Head of caudate nucleus (tissue), 42 donors: ENCODE results near the gene CCDC146.
"Not testable (repeated sequence)": the region's sequence is repeated elsewhere in the genome, so short reads cannot be mapped to it uniquely, and the experiment has no call there.

Source experiments
- DNase-seq, 42 donors: peaks; one replicate each; pipeline versions ENCODE4 v3.0.0 to v3.0.0-alpha.2; 2020 to 2021; ENCODE audit warnings: mixed read lengths in 7 of 42
- intact Hi-C: fragments of 100-400 bp; cut with DNase I; formaldehyde crosslinking; loops from one replicate; pipeline ENCODE4 v1.15.0; 2022

CCDC146 gene

DNA sequence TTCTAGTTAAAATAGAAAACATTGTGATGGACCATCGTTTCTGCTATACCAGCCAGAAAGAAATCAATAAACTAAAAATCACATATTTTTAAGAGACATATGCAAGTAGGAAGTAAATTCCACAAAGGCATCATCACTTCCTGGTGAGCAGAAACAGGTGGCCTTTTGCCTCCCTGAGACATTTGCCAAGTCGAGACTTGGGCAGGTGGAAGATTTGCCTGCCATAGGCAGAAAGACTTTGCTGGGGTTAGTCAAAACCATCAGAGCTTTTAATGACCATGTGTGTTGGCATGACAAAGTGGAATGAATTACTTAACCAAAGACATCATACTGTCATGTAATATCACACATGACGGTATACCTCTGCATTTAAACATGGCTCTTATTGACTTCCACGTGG lies 143.3 kb downstream of the CCDC146 start:
- intact Hi-C loops = no loop called here
- no peak for DNase-seq

DNA sequence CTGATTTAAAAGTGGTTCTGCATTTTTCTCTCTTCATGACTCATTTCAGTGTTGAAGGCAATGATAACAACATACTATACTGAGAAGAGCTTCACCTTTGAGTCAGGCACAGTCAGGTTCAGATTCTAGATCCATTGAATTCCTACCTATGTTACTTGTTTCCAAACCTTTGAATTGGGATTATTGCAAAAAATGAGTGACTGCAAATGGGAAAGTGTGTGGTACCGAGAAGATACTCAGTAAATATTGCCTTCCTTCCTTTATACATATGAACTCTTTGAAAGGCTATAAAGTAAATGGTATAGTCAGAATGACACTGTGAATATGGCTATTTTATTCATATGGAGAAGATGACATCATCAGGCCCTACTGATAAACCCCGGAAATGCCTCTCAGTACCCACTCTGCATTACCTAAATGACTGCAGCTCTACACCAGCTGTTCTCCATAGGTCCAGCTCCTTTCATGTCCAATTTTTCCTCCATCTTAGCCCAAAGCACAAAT lies 143.9 kb downstream of the CCDC146 start:
- no peak for DNase-seq
- intact Hi-C loops = no loop called here

- intact Hi-C loops = no loop called here
- peak in 6 of 42 donors; percentile 10 to 47 (median 12) for DNase-seq
Measured at GRCh38 chr7:77269360-77270093, 147.1 kb downstream of the CCDC146 start.

GRCh38 chr7:77270094-77270480 lies 147.7 kb downstream of the CCDC146 start:
- no peak for DNase-seq
- intact Hi-C loops = no loop called here

DNA sequence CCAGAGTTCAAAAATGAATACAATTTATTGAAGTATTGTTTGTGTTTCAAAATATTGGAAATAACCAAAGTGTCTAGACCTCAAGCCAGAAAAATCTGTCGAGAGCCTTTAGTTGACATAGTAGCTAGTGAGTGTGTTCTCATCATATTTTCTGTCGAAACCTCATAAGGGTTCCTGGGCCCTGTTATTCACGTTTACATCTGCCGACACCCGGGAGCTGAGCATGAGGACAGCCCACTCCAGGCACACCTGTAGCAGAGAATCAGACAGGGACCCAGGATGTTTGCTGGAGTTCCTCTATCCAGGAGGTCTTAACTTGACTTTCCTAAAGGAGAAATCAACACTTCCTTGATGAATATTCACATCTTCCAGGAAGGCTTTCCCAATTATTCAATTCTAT lies 149.4 kb downstream of the CCDC146 start:
- intact Hi-C loops = no loop called here
- no peak for DNase-seq

DNA sequence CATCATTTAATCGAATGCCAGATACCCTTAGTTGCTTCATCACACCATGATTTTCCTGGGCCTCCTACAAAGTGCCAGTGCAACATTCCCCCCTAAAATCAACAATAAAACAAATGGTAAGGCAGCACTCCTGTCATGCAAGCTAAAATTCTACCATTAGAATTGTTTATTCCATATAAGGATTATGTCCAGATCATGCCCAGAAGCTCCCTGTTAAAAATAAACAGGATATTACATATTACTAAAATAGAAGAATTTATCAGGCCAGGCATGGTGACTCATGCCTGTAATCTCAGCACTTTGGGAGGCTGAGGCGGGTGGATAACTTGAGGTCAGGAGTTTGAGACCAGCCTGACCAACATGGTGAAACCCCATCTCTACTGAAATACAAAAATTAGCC lies 153.2 kb downstream of the CCDC146 start:
- intact Hi-C loops, DNase-seq: not testable (repeated sequence)

DNA sequence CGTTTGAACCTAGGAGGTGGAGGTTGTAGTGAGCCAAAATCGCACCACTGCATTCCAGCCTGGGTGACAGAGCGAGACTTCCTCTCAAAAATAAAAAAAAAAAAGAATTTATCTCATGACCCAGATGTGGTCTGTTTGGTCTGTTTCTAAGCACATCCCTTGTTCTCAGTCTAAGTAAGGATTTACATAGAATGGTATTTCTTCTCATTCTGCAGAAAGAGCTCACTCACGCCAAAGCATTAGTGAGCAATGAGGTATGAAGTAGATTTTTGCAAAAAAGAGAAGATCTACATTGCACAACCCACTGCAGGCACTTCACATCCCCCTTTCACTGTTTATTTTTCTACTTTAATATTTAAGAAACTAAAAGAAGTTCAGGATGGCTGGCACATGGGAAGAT lies 153.7 kb downstream of the CCDC146 start:
- no peak for DNase-seq
- intact Hi-C loops = no loop called here

DNA sequence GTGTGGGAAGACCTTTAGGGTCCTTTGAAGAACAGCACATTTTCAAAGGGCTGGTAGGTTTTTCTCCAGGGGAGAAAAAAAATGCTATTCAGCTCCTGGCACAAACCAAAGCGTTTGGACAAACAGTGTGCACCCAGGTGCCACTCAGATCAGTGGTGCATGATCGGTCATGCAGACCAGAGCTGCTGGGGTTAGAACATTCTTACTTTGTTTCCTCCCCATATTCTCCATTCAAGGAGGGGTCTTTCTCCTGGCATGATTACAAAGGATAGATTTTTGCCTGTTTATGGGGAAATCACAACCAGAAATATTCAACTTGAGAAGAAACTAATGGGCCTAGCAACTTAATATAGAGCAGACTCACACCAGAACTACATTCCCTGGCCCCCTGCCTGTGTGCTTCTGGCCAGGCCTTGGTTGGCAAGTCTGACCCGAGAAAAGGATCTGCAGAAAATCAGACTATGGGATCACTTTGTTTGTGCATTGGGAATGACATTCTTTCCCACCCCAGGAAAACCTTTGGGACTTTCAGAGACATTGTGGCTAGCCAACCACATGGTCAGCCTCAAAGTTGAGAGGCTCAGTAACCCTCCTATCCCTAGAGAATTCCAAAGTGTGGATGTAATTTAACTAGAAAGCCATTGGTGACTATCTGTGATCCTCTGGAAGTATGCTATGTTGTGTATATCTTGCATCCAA lies 159.5 kb downstream of the CCDC146 start:
- intact Hi-C loops = no loop called here
- no peak for DNase-seq

DNA sequence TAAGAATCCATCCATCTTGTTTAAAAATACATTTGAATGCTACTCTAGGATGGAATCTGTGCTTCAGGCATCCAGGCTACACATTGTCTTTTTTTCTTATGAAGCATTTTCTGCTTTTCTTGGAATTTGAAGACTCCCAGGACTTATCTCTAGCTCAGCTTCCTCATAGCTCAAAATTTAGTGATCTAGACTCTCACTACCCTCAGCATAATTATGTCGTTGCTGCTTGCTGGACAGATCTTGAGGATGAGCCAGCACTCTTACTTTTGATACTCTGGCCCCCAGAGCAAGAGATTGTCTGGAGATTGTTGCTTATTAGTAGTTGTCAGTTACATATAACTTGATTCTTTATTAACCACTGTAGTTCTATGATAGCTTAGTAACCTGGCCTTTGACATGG lies 160.5 kb downstream of the CCDC146 start:
- intact Hi-C loops = no loop called here
- no peak for DNase-seq

GRCh38 chr7:77284005-77284404 lies 161.6 kb downstream of the CCDC146 start:
- intact Hi-C loops = no loop called here
- no peak for DNase-seq

- intact Hi-C loops = no loop called here
- DNase-seq = no peak
Measured at GRCh38 chr7:77284616-77285015, 162.2 kb downstream of the CCDC146 start.

DNA sequence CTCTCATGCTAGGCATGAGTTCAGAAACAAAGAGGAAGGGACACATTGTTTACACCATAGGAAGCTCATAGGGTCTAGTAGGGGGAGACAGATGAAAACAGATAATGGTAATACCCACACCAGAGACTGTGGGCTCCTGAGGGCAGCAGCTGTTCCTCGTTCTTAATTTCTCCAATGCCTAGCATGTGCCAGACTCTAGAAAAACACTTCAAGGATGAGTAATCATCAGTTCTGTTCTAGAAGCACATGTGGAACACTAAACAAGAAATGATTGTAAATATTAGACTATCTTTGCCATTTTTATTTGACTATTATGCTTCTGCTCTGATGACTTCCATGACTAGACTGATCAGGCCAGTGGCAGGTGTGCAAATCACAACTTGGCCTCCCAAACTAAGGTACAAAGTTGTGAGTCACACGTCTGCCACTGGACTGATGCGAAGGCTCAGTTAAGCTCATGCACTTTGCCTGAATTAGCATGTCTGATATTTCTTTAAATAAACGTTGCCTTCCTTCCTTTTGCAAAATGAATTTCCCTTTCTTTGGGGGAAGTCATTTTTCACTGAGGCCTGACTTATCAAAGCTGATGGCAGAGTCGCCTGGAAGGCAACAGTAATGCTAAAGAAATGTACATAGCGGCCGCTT lies 166.4 kb downstream of the CCDC146 start:
- intact Hi-C loops = no loop called here

DNA sequence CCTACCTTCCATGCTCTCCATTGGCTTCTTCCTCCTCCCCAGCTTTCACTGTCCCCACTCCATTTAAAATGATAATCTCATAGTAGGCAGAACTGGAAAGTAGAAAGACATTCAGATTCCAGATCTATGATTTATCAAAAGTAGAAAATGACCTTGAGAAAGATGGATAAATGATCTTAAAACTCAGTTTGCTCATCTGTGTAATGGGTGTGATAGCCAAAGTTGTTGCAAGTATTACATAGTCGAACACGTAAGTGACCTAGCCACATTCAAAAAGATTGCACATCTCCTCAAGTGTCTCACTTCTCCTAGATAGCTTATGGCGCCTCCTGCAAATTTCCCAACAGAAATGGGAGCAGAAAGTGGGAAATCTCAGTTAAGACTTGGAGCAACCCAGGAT lies 167.0 kb downstream of the CCDC146 start:
- DNase-seq = no peak
- intact Hi-C loops = no loop called here

More for the DNA sequence above, 166.4 kb downstream of the CCDC146 start:
- DNase-seq = no peak

DNA sequence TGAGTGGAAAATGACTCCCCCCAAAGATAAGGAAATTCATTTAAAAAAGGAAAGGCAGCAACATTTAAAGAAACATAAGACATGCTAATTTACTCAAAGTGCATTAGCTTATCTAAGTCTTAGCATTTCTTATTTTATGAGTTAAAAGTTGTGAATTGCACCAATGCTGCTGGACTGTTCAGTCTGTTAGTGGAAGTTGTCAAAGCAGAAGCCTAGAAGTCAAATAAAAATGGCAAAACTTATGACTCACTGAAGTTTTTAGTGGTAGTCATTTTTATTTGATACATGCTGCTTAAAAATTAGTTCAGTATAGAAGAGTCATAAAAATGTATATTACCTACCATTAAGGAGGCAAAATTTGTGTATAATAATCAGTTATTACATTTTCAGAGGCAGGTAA lies 168.0 kb downstream of the CCDC146 start:
- DNase-seq = no peak

DNA sequence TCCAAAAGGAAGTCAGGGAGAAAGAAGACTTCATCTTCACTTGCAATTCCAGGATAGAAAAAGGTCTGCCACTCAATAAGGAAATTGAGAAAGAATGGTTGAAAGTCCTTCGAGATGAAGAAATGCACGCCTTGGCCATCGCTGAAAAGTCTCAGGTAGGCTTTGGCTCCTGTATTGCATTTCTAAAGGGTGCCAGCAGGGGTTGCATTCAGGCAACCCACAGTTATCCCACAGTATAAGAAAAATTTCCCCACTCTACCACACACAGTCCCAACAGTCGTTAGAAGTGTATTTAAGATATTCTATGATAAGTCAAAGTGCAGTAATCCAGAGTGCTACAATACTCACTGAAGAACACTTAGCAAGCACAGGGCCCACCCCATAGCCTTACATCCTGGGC lies 170.6 kb downstream of the CCDC146 start:
- DNase-seq = no peak
- intact Hi-C loops = no loop called here

More for the DNA sequence above, 168.0 kb downstream of the CCDC146 start:
- intact Hi-C loops = no loop called here

GRCh38 chr7:77295549-77295948 lies 173.1 kb downstream of the CCDC146 start:
- intact Hi-C loops = no loop called here
- no peak for DNase-seq

- intact Hi-C loops = no loop called here
- peak in 3 of 42 donors; percentile 31 to 40 (median 34) for DNase-seq
Measured at GRCh38 chr7:77306231-77307067, 184.0 kb downstream of the CCDC146 start.

- peak in 3 of 42 donors; percentile 17 to 47 (median 23) for DNase-seq
Measured at GRCh38 chr7:77308792-77309191, 186.4 kb downstream of the CCDC146 start.

DNA sequence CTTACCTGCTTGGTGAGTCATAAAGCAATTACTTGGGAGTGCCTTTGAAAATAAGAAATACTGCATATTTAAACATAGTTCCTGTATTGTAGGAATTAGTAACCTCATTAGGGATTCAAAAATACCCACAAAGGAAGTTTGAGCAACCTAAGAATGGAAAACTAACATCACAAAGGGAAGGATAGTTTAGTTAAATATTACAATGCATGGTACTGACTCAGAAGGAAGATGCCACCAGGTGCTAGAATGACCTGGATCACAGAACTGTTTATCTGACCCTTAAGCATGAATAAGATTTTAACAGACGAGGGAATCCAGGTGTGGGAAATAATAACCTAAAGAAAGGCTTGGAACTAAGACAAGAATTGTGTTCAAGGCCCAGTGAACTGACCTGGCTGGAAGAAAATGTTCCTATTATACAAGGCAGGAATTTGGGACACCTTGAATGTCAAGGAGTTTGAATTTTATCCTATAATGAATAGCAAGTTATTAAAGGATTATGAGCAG lies 187.4 kb downstream of the CCDC146 start:
- intact Hi-C loops = no loop called here
- DNase-seq = no peak

More at GRCh38 chr7:77308792-77309191, 186.4 kb downstream of the CCDC146 start:
- intact Hi-C loops = no loop called here
